Anterior cingulate cortex (tissue), 58 donors: ENCODE data around the gene MMP20.
"Not testable (repeated sequence)": the region's sequence is repeated elsewhere in the genome, so short reads cannot be mapped to it uniquely, and the experiment has no call there.

Experiments used
- DNase-seq, 58 donors: peaks; one replicate each; lab custom pipeline; 2025; lab: John Stamatoyannopoulos, UW

The MMP20 gene

GRCh38 chr11:102625177-102625576 lies at the start of gene MMP20:
MMP20 (minus strand) TSS chr11:102625332; CDS start chr11:102625319, 13 bp downstream.
- no peak for DNase-seq

GRCh38 chr11:102669664-102670063 lies 44.5 kb upstream of the MMP20 start:
- DNase-seq, result no peak

- peak in 9 of 58 donors; percentile 0 to 31 (median 1) for DNase-seq
Observed at GRCh38 chr11:102666331-102666957, 41.3 kb upstream of the MMP20 start.

- no peak for DNase-seq
Observed at GRCh38 chr11:102664001-102664752, 39.0 kb upstream of the MMP20 start.

- no peak for DNase-seq
Observed at GRCh38 chr11:102662607-102663006, 37.5 kb upstream of the MMP20 start.

- no peak for DNase-seq
Observed at GRCh38 chr11:102661040-102661439, 35.9 kb upstream of the MMP20 start.

- no peak for DNase-seq
Observed at GRCh38 chr11:102656528-102656927, 31.4 kb upstream of the MMP20 start.

GRCh38 chr11:102655547-102655946 lies 30.4 kb upstream of the MMP20 start:
- DNase-seq, result no peak

- no peak for DNase-seq
Observed at GRCh38 chr11:102654761-102655160, 29.6 kb upstream of the MMP20 start.

GRCh38 chr11:102653744-102654291 lies 28.7 kb upstream of the MMP20 start:
- no peak for DNase-seq

- no peak for DNase-seq
Observed at GRCh38 chr11:102647430-102647829, 22.3 kb upstream of the MMP20 start.

GRCh38 chr11:102643941-102644340 lies 18.8 kb upstream of the MMP20 start:
- no peak for DNase-seq

- no peak for DNase-seq
Observed at GRCh38 chr11:102640946-102641345, 15.8 kb upstream of the MMP20 start.

GRCh38 chr11:102639656-102640055 lies 14.5 kb upstream of the MMP20 start:
- DNase-seq, result no peak

GRCh38 chr11:102637731-102638130 lies 12.6 kb upstream of the MMP20 start:
- DNase-seq, result no peak

- no peak for DNase-seq
Observed at GRCh38 chr11:102633385-102634026, 8.4 kb upstream of the MMP20 start.

- no peak for DNase-seq
Observed at GRCh38 chr11:102632026-102632425, 6.9 kb upstream of the MMP20 start.

- DNase-seq, result no peak
Observed at GRCh38 chr11:102630598-102631448, 5.7 kb upstream of the MMP20 start.

- not testable (repeated sequence) for DNase-seq
Observed at GRCh38 chr11:102629908-102630307, 4.8 kb upstream of the MMP20 start.

- no peak for DNase-seq
Observed at GRCh38 chr11:102626676-102627075, 1.5 kb upstream of the MMP20 start.
